ENCODE data around the gene PTPN4.
A peak's percentile ranks its signal among the peaks of the same experiment; 100 is the strongest.

PTPN4 gene

GRCh38 chr2:119759451-119760236 lies at the start of gene PTPN4:
Gene PTPN4, plus strand, starts transcription at chr2:119759922. Its CDS starts 49,932 bp downstream, at chr2:119809854.
- DNase-seq (ENCODE audit: low read depth), result peak; percentile 98

GRCh38 chr2:119710281-119710680 lies 49.4 kb upstream of the PTPN4 start:
- no peak for DNase-seq (ENCODE audit: low read depth)

- DNase-seq (ENCODE audit: low read depth), result no peak
Measured at GRCh38 chr2:119711352-119711751, 48.4 kb upstream of the PTPN4 start.

GRCh38 chr2:119712571-119712970 lies 47.2 kb upstream of the PTPN4 start:
- no peak for DNase-seq (ENCODE audit: low read depth)

GRCh38 chr2:119713819-119714490 lies 45.8 kb upstream of the PTPN4 start:
- DNase-seq (ENCODE audit: low read depth), result no peak

GRCh38 chr2:119715409-119716283 lies 44.1 kb upstream of the PTPN4 start:
- no peak for DNase-seq (ENCODE audit: low read depth)

- DNase-seq (ENCODE audit: low read depth), result no peak
Measured at GRCh38 chr2:119716284-119716672, 43.4 kb upstream of the PTPN4 start.

GRCh38 chr2:119718501-119719260 lies 41.0 kb upstream of the PTPN4 start:
- DNase-seq (ENCODE audit: low read depth), result no peak

- DNase-seq (ENCODE audit: low read depth), result no peak
Measured at GRCh38 chr2:119719261-119719627, 40.5 kb upstream of the PTPN4 start.

- no peak for DNase-seq (ENCODE audit: low read depth)
Measured at GRCh38 chr2:119721043-119721442, 38.7 kb upstream of the PTPN4 start.

- DNase-seq (ENCODE audit: low read depth), result no peak
Measured at GRCh38 chr2:119721462-119721861, 38.3 kb upstream of the PTPN4 start.

GRCh38 chr2:119721904-119722303 lies 37.8 kb upstream of the PTPN4 start:
- no peak for DNase-seq (ENCODE audit: low read depth)

GRCh38 chr2:119723186-119723585 lies 36.5 kb upstream of the PTPN4 start:
- DNase-seq (ENCODE audit: low read depth), result no peak

GRCh38 chr2:119723784-119724467 lies 35.8 kb upstream of the PTPN4 start:
- no peak for DNase-seq (ENCODE audit: low read depth)

- DNase-seq (ENCODE audit: low read depth), result no peak
Measured at GRCh38 chr2:119724656-119725485, 34.9 kb upstream of the PTPN4 start.

GRCh38 chr2:119727493-119727892 lies 32.2 kb upstream of the PTPN4 start:
- no peak for DNase-seq (ENCODE audit: low read depth)

- DNase-seq (ENCODE audit: low read depth), result no peak
Measured at GRCh38 chr2:119728421-119728820, 31.3 kb upstream of the PTPN4 start.

GRCh38 chr2:119730671-119731177 lies 29.0 kb upstream of the PTPN4 start:
- no peak for DNase-seq (ENCODE audit: low read depth)

GRCh38 chr2:119731983-119732382 lies 27.7 kb upstream of the PTPN4 start:
- no peak for DNase-seq (ENCODE audit: low read depth)

GRCh38 chr2:119732601-119733164 lies 27.0 kb upstream of the PTPN4 start:
- no peak for DNase-seq (ENCODE audit: low read depth)

Data from ELR (cell line).